ENCODE measurements around the gene C12orf50. TPM values are rescaled to one million over a fixed set of nuclear protein-coding genes. Genes with fewer than 3 reads are reported as not detected.
"Not testable (repeated sequence)": the region's sequence is repeated elsewhere in the genome, so short reads cannot be mapped to it uniquely, and the experiment has no call there.

Gene C12orf50
- polyA plus RNA-seq, 2 of the 4 experiments (the other 2 are of a cell fraction) = 0.03 TPM; not detected in 1

GRCh38 chr12:87960566-87960965, 68.6 kb downstream of the C12orf50 start:
- no peak overlapping the region for H3K27ac ChIP-seq
- ChIA-PET POLR2A (no interaction called here), CTCF (no interaction called here)
- no peak for DNase-seq (ENCODE audit: low read depth in 1 of 2, low spot score in 1 of 2)
- no peaks in the 10 kb centered on the region for H3K4me1 ChIP-seq
- H3K9me3 ChIP-seq = no peaks in the 10 kb centered on the region
- no peak overlapping the region for H3K4me2 ChIP-seq
- WGBS (ENCODE audit: missing lambda C conversion rate) = 34% methylated on average over 2 of the region's 2 CpGs
- no peak overlapping the region for H3K4me3 ChIP-seq
- ATAC-seq = no peak
- FAIRE-seq = no peak
- no peak for TF ChIP-seq RAD21 (conservative IDR thresholded peaks at IDR 0.05 in 1 of 2, IDR thresholded peaks at IDR 0.05 in 1 of 2)
- TF ChIP-seq KDM1A (IDR thresholded peaks at IDR 0.05; ENCODE audit: low read depth) = no peak
- no peak for TF ChIP-seq CBX2 (IDR thresholded peaks at IDR 0.05; ENCODE audit: borderline replicate concordance, low read depth)
- TF ChIP-seq NFE2L2 (conservative IDR thresholded peaks at IDR 0.05; ENCODE audit: low read length) = no peak
- no peak for TF ChIP-seq GATA3 (IDR thresholded peaks at IDR 0.05; ENCODE audit: borderline replicate concordance)
- TF ChIP-seq PHF8 (IDR thresholded peaks at IDR 0.05; ENCODE audit: borderline replicate concordance, low read depth) = no peak
- TF ChIP-seq FOSL2 (IDR thresholded peaks at IDR 0.05) = no peak
- TF ChIP-seq FOSL2 (CRISPR knock-in tag; IDR thresholded peaks at IDR 0.05) = no peak
- no peak for TF ChIP-seq NPAS2 (CRISPR knock-in tag; IDR thresholded peaks at IDR 0.05; ENCODE audit: borderline replicate concordance)
- no peak for TF ChIP-seq EHF (CRISPR knock-in tag; IDR thresholded peaks at IDR 0.05)
- TF ChIP-seq PBX3 (IDR thresholded peaks at IDR 0.05) = no peak

- H3K4me2 ChIP-seq; H3K4me1 ChIP-seq; POLR2A ChIA-PET; FAIRE-seq; DNase-seq (ENCODE audit: low read depth in 1 of 2, low spot score in 1 of 2); H3K9me3 ChIP-seq; ATAC-seq; H3K4me3 ChIP-seq; H3K27ac ChIP-seq: not testable (repeated sequence)
- WGBS (ENCODE audit: missing lambda C conversion rate) = 74% methylated on average over 7 of the region's 7 CpGs
- CTCF ChIA-PET = interaction anchor here (0.6 to 1.2 kb wide), 2 partner anchors 9 to 13 kb away, joined by 3 read pairs; no protein-coding TSS in a partner anchor
These were observed 75.2 kb downstream of the C12orf50 start for GRCh38 chr12:87954028-87954427.

GRCh38 chr12:87953256-87953860, 75.8 kb downstream of the C12orf50 start:
- POLR2A ChIA-PET = no interaction called here
- peak; percentile 63 for FAIRE-seq
- WGBS (ENCODE audit: missing lambda C conversion rate) = under 1% methylated on average over 3 of the region's 3 CpGs
- TF ChIP-seq PHF8 (IDR thresholded peaks at IDR 0.05; ENCODE audit: borderline replicate concordance, low read depth) (no peak), CEBPB (IDR thresholded peaks at IDR 0.05) (no peak), SMC3 (IDR thresholded peaks at IDR 0.05) (peak; percentile 82), NPAS2 (CRISPR knock-in tag; IDR thresholded peaks at IDR 0.05; ENCODE audit: borderline replicate concordance) (no peak), ZC3H11A (IDR thresholded peaks at IDR 0.05) (no peak), CBX2 (IDR thresholded peaks at IDR 0.05; ENCODE audit: borderline replicate concordance, low read depth) (no peak), SREBF2 (IDR thresholded peaks at IDR 0.05) (no peak), RARB (CRISPR knock-in tag; IDR thresholded peaks at IDR 0.05) (no peak), JUNB (IDR thresholded peaks at IDR 0.05) (no peak), CBX8 (IDR thresholded peaks at IDR 0.05) (no peak), RNF2 (IDR thresholded peaks at IDR 0.05; ENCODE audit: borderline replicate concordance, low read depth) (no peak), POLR2AphosphoS2 (conservative IDR thresholded peaks at IDR 0.05; ENCODE audit: low read length) (no peak), ZFP36 (IDR thresholded peaks at IDR 0.05; ENCODE audit: borderline replicate concordance, partially characterized antibody) (no peak), FOXS1 (CRISPR knock-in tag; IDR thresholded peaks at IDR 0.05) (no peak), JUN (IDR thresholded peaks at IDR 0.05) (no peak), MAFK (IDR thresholded peaks at IDR 0.05; ENCODE audit: partially characterized antibody) (no peak), GATA3 (IDR thresholded peaks at IDR 0.05; ENCODE audit: borderline replicate concordance) (0 out of 2 replicates have a peak, but pooled peaks have one; percentile 14), CTCF (IDR thresholded peaks at IDR 0.05) (peak; percentile 91)
- TF ChIP-seq, protein P1, sequence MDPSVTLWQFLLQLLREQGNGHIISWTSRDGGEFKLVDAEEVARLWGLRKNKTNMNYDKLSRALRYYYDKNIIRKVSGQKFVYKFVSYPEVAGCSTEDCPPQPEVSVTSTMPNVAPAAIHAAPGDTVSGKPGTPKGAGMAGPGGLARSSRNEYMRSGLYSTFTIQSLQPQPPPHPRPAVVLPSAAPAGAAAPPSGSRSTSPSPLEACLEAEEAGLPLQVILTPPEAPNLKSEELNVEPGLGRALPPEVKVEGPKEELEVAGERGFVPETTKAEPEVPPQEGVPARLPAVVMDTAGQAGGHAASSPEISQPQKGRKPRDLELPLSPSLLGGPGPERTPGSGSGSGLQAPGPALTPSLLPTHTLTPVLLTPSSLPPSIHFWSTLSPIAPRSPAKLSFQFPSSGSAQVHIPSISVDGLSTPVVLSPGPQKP (IDR thresholded peaks at IDR 0.05; ENCODE audit: low read depth, low read length) = no peak
- TF ChIP-seq, protein P2, sequence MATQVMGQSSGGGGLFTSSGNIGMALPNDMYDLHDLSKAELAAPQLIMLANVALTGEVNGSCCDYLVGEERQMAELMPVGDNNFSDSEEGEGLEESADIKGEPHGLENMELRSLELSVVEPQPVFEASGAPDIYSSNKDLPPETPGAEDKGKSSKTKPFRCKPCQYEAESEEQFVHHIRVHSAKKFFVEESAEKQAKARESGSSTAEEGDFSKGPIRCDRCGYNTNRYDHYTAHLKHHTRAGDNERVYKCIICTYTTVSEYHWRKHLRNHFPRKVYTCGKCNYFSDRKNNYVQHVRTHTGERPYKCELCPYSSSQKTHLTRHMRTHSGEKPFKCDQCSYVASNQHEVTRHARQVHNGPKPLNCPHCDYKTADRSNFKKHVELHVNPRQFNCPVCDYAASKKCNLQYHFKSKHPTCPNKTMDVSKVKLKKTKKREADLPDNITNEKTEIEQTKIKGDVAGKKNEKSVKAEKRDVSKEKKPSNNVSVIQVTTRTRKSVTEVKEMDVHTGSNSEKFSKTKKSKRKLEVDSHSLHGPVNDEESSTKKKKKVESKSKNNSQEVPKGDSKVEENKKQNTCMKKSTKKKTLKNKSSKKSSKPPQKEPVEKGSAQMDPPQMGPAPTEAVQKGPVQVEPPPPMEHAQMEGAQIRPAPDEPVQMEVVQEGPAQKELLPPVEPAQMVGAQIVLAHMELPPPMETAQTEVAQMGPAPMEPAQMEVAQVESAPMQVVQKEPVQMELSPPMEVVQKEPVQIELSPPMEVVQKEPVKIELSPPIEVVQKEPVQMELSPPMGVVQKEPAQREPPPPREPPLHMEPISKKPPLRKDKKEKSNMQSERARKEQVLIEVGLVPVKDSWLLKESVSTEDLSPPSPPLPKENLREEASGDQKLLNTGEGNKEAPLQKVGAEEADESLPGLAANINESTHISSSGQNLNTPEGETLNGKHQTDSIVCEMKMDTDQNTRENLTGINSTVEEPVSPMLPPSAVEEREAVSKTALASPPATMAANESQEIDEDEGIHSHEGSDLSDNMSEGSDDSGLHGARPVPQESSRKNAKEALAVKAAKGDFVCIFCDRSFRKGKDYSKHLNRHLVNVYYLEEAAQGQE (IDR thresholded peaks at IDR 0.05) = no peak

More at GRCh38 chr12:87953256-87953860, 75.8 kb downstream of the C12orf50 start:
- CTCF ChIA-PET = interaction anchor here (0.6 to 1.8 kb wide), 7 partner anchors 9 to 1998 kb away, joined by 3 to 6 read pairs (median 3); no protein-coding TSS in a partner anchor
- peak; percentile 28 to 72 for DNase-seq (ENCODE audit: low read depth in 1 of 2, low spot score in 1 of 2)
- no peak overlapping the region for H3K4me3 ChIP-seq
- H3K27ac ChIP-seq = peak overlapping the region; percentile 4 to 53; a peak in 4 of 6 replicates
- peaks cover 6% of the 10 kb centered on the region; the same call in 1 of the 3 replicates for H3K4me1 ChIP-seq
- no peaks in the 10 kb centered on the region for H3K9me3 ChIP-seq
- H3K4me2 ChIP-seq = peak overlapping the region; percentile 40
- ATAC-seq = peak; percentile 74 to 86

Data from A549 (cell line).